HUDEP-2 (cell line): ENCODE results near the gene FOXA3.

Experiments
- DNase-seq, 76 experiments: peaks; one replicate each; lab custom pipeline; 2025; ENCODE audit not compliant: unreplicated experiment in 76 of 76; lab: John Stamatoyannopoulos, UW

Gene FOXA3

DNA sequence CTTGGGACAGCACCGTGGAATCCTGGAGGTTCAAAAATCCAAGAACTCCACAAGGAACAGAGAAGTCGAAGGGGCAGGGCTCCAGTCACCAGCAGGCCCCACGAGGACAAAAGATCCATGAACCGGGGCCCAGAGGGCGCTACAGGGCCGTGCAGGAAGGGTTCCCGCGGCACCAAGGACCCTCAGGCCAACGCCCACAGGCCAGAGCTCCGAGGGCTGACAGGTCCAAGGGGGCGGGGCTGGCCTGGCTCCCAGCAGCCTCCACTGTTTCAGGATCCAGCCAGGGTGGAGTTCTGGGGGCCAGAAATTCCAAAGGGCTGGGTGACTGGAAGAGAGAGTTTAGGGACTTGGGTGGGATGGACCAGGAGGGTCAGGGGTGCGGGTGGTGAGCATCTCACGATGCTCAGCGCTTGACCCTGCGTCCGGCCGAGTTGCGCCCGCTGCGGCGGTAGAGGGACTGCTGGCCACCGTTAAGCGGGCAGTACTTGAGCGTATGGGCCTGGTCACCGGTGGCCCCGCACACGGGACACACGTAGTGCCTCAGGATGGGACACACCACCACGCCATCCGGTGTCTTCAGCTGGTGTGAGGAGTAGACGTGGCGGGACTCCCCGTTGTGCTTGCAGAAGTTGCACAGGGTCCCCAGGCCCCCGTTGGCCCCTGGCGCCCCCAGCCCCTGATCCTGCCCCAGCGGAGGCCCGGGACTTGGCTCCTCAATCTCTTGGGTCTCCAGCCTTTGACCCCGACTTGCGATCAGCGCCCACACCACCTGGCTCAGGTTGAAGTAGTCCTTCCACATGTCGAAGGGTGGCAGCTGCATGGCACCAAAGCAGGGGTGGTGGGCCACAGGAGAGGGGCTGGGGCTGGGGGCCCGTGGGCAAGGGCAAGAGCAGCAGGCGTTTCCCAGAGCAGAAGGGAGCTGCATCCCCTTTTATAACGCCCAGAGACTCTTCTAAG lies 50.0 kb downstream of the FOXA3 start, which contains the start of gene NANOS2:
TSS of gene NANOS2 (minus strand) at position 905 of the 957 bp plus-strand sequence. CDS start at position 820, 85 bp downstream.
- DNase-seq, result peak in 9 of 76 experiments; percentile 8 to 32 (median 18)

DNA sequence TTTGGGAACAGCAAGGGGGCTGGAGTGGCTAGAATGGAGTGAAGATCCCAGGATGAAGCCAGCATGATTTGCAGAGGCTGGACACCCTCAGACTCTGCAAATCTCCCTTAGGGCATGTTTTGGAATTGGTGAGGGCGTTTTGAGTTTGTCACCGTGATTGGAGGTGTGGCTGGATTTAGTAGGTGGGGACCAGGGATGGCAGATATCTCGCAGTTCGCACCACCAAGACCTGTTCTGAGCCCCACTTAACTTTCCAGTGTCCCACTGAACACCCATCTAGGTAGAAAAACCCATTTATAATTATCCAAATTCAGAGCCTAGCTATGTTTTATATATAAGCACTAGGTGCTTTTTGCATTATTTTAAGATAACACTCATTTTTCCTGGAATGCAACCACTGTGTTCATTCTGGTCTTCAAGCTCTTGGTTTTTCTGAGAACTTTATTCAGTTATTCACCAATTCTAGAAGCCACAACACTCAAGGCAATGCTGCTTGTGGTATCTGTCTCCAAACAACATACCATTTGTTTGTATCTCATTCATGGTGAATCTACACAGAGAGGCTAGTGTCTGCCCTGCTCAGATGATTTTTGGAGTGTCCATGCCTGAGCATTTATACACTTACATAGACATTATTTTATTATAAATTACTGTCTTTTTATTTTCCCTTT lies 53.4 kb downstream of the FOXA3 start:
- DNase-seq, result no peak

DNA sequence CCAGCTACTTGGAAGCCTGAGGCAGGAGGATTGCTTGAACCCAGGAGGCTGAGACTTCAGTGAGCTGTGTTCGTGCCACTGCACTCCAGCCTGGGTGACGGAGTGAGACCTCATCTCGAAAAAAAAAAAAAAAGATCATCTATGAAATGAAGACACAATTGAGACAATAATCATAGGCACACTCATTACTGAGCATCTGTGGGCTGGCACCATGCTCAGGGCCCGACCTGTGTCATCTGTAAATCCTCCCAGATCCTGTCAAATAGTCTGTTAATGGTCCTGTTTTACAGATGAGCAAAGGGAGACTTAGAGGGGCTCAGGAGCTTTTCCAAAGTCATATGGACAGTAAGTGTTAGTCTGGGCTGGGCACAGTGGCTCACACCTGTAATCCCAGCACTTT lies 54.6 kb downstream of the FOXA3 start:
- no peak for DNase-seq

DNA sequence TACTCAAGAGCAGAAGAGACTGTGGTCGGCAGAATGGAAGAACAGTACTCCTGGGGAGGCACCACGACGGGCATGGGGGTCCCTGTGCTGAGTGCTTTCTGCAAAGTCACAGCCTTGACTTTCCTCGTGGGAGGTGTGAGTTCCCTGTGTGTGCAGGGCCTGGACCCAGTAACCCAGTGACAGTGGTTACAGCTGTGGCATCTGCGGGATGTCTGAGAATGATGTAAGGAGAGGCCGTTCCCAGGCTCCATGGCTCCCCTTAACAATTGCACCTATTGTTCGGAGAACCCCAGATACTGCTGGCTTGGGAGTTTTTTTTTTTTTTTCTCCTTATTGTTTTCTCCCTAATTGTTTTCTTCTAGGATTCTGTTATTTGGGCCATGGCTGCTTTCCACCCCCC lies 55.6 kb downstream of the FOXA3 start:
- DNase-seq, result no peak

DNA sequence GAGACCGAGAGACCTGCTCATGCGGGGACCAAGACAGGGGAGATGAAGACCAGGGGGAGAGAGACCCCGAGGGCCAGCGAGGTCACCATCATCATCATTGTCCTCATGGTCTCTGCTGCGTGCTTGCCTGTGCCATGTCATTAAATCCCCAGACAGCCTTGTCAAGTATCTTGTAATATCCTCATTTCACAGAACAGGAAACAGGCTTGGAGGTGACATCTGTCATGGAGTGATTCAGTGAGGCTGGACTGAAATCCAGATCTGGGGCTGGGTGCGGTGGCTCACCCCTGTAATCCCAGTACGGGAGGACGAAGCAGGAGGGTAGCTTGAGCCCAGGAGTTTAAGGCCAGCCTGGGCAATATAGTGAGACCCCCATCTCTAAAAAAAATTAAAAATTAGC lies 56.3 kb downstream of the FOXA3 start:
- DNase-seq, result no peak

DNA sequence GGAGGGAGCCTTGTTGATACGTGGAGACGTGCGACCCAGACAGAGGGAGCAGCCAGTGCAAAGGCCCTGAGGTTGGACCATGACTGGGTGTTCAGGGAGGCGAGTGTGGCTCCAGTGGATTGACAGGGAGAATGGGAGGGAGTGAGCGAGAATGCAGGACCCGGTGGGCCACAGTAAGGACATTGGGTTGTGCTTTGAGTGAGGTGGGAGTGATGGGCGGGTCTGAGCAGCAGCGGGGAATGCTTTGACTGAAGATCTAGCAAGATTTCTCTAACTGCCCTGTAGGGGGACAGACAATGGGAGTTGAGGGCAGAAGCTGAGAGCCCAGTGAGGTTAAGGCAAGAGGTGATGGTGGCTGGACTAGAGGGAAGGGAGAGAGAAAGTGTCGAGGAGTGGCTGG lies 58.2 kb downstream of the FOXA3 start:
- DNase-seq, result peak in 15 of 76 experiments; percentile 8 to 50 (median 20)
